H9 (cell line): ENCODE results near the gene APOL4. TPM values are rescaled to one million over a fixed set of nuclear protein-coding genes. Genes with fewer than 3 reads are reported as not detected.

Experiments
- DNase-seq: peaks from one replicate; pipeline ENCODE4 v3.0.0-alpha.2; 2017
- H2AFZ ChIP-seq: one replicate; pipeline ENCODE4 v1.6.1; 2013; ENCODE audit warnings: mild to moderate bottlenecking, low read length, control low read depth, moderate library complexity
- H2AK5ac ChIP-seq: 2 replicates; pipeline ENCODE4 v1.6.1; 2013; ENCODE audit warnings: low read length, control low read depth, mixed read lengths; ENCODE audit not compliant: insufficient read length
- H2BK120ac ChIP-seq: one replicate; pipeline ENCODE4 v1.6.1; 2013; ENCODE audit warnings: low read depth, mild to moderate bottlenecking, low read length, control low read depth, inconsistent platforms; ENCODE audit not compliant: poor library complexity, severe bottlenecking
- H2BK12ac ChIP-seq: 2 replicates; pipeline ENCODE4 v1.6.1; 2013; ENCODE audit warnings: low read length, control low read depth, mixed read lengths, low read depth; ENCODE audit not compliant: insufficient read length
- H2BK15ac ChIP-seq: 2 replicates; pipeline ENCODE4 v1.6.1; 2013; ENCODE audit warnings: low read depth, low read length, control low read depth
- H2BK20ac ChIP-seq: one replicate; pipeline ENCODE4 v1.6.1; 2013; ENCODE audit warnings: low read depth, mild to moderate bottlenecking, low read length, control low read depth, inconsistent platforms; ENCODE audit not compliant: poor library complexity, severe bottlenecking
- H2BK5ac ChIP-seq: 2 replicates; pipeline ENCODE4 v1.6.1; 2013; ENCODE audit warnings: low read length, control low read depth, mixed read lengths; ENCODE audit not compliant: insufficient read length
- H3K14ac ChIP-seq: 2 replicates; pipeline ENCODE4 v1.6.1; 2013; ENCODE audit warnings: low read length, control low read depth; ENCODE audit not compliant: insufficient read depth
- H3K18ac ChIP-seq: 2 replicates; pipeline ENCODE4 v1.6.1; 2013; ENCODE audit warnings: low read depth, mild to moderate bottlenecking, mixed read lengths, low read length, control low read depth; ENCODE audit not compliant: insufficient read length
- H3K23ac ChIP-seq: 2 replicates; pipeline ENCODE4 v1.6.1; 2013; ENCODE audit warnings: low read length, control low read depth, mixed read lengths, low read depth; ENCODE audit not compliant: insufficient read length
- H3K23me2 ChIP-seq: 2 replicates; pipeline ENCODE4 v1.6.1; 2013; ENCODE audit warnings: low read depth, mild to moderate bottlenecking, mixed read lengths, low read length, control low read depth; ENCODE audit not compliant: insufficient read length, poor library complexity, severe bottlenecking
- H3K27ac ChIP-seq: 2 replicates; pipeline ENCODE4 v1.5.1; 2013; ENCODE audit warnings: low read length, control low read depth, mixed read lengths, low read depth; ENCODE audit not compliant: insufficient read length
- H3K27me3 ChIP-seq: 2 replicates; pipeline ENCODE4 v1.6.1; 2013; ENCODE audit warnings: low read length, control low read depth, inconsistent platforms; ENCODE audit not compliant: insufficient read depth
- H3K4ac ChIP-seq: 2 replicates; pipeline ENCODE4 v1.6.1; 2013; ENCODE audit warnings: low read depth, mild to moderate bottlenecking, control low read depth, inconsistent platforms, low read length, moderate library complexity
- H3K4me1 ChIP-seq: 2 replicates; pipeline ENCODE4 v1.6.1; 2013; ENCODE audit warnings: low read length, control low read depth, inconsistent platforms; ENCODE audit not compliant: insufficient read depth
- H3K4me2 ChIP-seq: 2 replicates; pipeline ENCODE4 v1.6.1; 2013; ENCODE audit warnings: low read length, control low read depth, mixed read lengths; ENCODE audit not compliant: insufficient read length, insufficient read depth
- H3K56ac ChIP-seq: 2 replicates; pipeline ENCODE4 v1.6.1; 2013; ENCODE audit warnings: low read depth, mild to moderate bottlenecking, mixed read lengths, low read length, control low read depth; ENCODE audit not compliant: insufficient read length
- H3K79me1 ChIP-seq: 2 replicates; pipeline ENCODE4 v1.6.1; 2013; ENCODE audit warnings: low read depth, mild to moderate bottlenecking, moderate library complexity, low read length, control low read depth, inconsistent platforms; ENCODE audit not compliant: insufficient read depth, poor library complexity, severe bottlenecking
- H3K79me2 ChIP-seq: 2 replicates; pipeline ENCODE4 v1.6.1; 2013; ENCODE audit warnings: low read length, control low read depth, inconsistent platforms; ENCODE audit not compliant: insufficient read depth
- H3K9ac ChIP-seq: 2 replicates; pipeline ENCODE4 v1.6.1; 2013; ENCODE audit warnings: low read length, control low read depth, mixed read lengths; ENCODE audit not compliant: insufficient read length; ENCODE audit errors: extremely low read depth
- H3K9me3 ChIP-seq: one replicate; pipeline ENCODE4 v1.6.1; 2013; ENCODE audit warnings: low read depth, low read length, inconsistent platforms; ENCODE audit not compliant: control insufficient read depth
- H3T11ph ChIP-seq: one replicate; pipeline ENCODE4 v1.6.1; 2013; ENCODE audit warnings: mild to moderate bottlenecking, low read length, control low read depth, inconsistent platforms
- H4K20me1 ChIP-seq: one replicate; pipeline ENCODE4 v1.6.1; 2013; ENCODE audit not compliant: control insufficient read depth, insufficient read length, insufficient read depth
- H4K5ac ChIP-seq: 2 replicates; pipeline ENCODE4 v1.6.1; 2013; ENCODE audit warnings: low read depth, mild to moderate bottlenecking, mixed read lengths, low read length, control low read depth; ENCODE audit not compliant: insufficient read length
- H4K8ac ChIP-seq: replicated peaks from 2 replicates; pipeline ENCODE4 v1.6.1; 2013; ENCODE audit warnings: low read length, control low read depth, mixed read lengths, low read depth; ENCODE audit not compliant: insufficient read length
- H4K91ac ChIP-seq: 2 replicates; pipeline ENCODE4 v1.6.1; 2013; ENCODE audit warnings: low read depth, mild to moderate bottlenecking, moderate library complexity, mixed read lengths, low read length, control low read depth; ENCODE audit not compliant: insufficient read length
- H3K27ac Mint-ChIP-seq, 3 experiments: 2 replicates in 2 of 3; 3 replicates in 1 of 3; pipeline ENCODE4 v1.8.0; 2020 to 2021; ENCODE audit warnings: mixed read lengths in 3 of 3, mild to moderate bottlenecking in 1 of 3, moderate library complexity in 1 of 3
- H3K27me3 Mint-ChIP-seq: 2 replicates; pipeline ENCODE4 v1.8.0; 2021; ENCODE audit warnings: low read depth, mild to moderate bottlenecking, moderate library complexity, mixed read lengths
- H3K36me3 Mint-ChIP-seq, 3 experiments: 2 replicates in 2 of 3; 3 replicates in 1 of 3; pipeline ENCODE4 v1.8.0; 2020 to 2021; ENCODE audit warnings: low read depth in 3 of 3, mixed read lengths in 3 of 3; ENCODE audit not compliant: insufficient read depth in 1 of 3
- H3K4me1 Mint-ChIP-seq, 2 experiments: 2 replicates each; pipeline ENCODE4 v1.8.0; 2020; ENCODE audit warnings: mixed read lengths in 2 of 2
- H3K4me3 Mint-ChIP-seq, 2 experiments: 2 replicates in 1 of 2; 3 replicates in 1 of 2; pipeline ENCODE4 v1.8.0; 2020 to 2021; ENCODE audit warnings: mild to moderate bottlenecking in 2 of 2, mixed read lengths in 2 of 2, moderate library complexity in 1 of 2
- H3K9me3 Mint-ChIP-seq, 2 experiments: 2 replicates in 1 of 2; 3 replicates in 1 of 2; pipeline ENCODE4 v1.8.0; 2020; ENCODE audit warnings: mild to moderate bottlenecking in 2 of 2, mixed read lengths in 2 of 2, moderate library complexity in 1 of 2
- WGBS: extraction: QIAGEN DNeasy Blood & Tissue Kit; methylation state at CpG from one replicate; pipeline ENCODE4 v1.1.7; 2013; ENCODE audit warnings: missing lambda C conversion rate, low lambda C conversion rate, mixed read lengths; ENCODE audit not compliant: insufficient read length; ENCODE audit errors: extremely low coverage; 5-methylcytosine and 5-hydroxymethylcytosine counted together
- total RNA-seq: library from RNA; stranded (reverse); gene quantifications from 2 replicates; pipeline ENCODE4 v1.2.1, GENCODE V29; 2021
- TF ChIP-seq, protein P1 (sequence below): fragments of 200-600 bp; sonication (generic); conservative IDR thresholded peaks from 3 replicates; pipeline ENCODE4 v1.8.0; 2021; ENCODE audit warnings: antibody characterized with exemption, mild to moderate bottlenecking

Gene APOL4
- total RNA-seq, 1 experiment from 2014 or later = not detected

DNA sequence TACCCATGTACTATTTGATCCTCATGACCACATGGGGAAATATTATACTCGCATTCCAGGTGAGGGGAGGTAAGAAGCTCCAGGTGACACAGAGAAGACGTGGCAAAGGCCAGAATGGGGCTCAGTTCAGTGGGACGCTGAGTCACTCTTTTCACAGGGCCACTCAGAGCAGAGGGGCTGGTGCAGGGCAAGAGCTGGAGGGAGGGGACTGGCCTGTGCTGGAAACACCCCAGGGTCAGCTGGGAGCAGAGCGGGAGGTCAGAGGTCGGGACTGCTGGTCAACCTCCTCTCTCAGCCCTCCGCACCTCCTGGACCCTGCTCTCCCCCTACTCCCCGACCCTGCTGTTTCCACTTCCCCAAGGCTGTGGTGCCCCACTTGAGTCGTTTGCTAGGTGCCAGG is 53.2 kb downstream of the APOL4 start:
- Histone ChIP-seq H4K5ac (no peak overlapping the region), H2BK20ac (no peak overlapping the region), H2BK12ac (no peak overlapping the region), H3K27ac (no peak overlapping the region), H3K18ac (no peak overlapping the region), H4K20me1 (no peaks in the 10 kb centered on the region), H3K23ac (no peak overlapping the region), H2AFZ (no peak overlapping the region), H2AK5ac (no peak overlapping the region), H3K9me3 (no peaks in the 10 kb centered on the region), H2BK5ac (no peak overlapping the region), H3K23me2 (no peaks in the 10 kb centered on the region), H4K8ac (no peak overlapping the region), H3K4ac (no peak overlapping the region), H3K56ac (no peak overlapping the region), H3K4me2 (no peak overlapping the region), H3K79me1 (no peaks in the 10 kb centered on the region), H3K79me2 (no peaks in the 10 kb centered on the region), H4K91ac (no peak overlapping the region), H3K9ac (no peak overlapping the region), H2BK15ac (no peak overlapping the region), H3K4me1 (peaks cover 2% of the 10 kb centered on the region; the same call in 1 of the 2 replicates), H2BK120ac (no peak overlapping the region), H3K14ac (no peak overlapping the region), H3K27me3 (no peaks in the 10 kb centered on the region), H3T11ph (no peak overlapping the region)
- TF ChIP-seq, protein P1, sequence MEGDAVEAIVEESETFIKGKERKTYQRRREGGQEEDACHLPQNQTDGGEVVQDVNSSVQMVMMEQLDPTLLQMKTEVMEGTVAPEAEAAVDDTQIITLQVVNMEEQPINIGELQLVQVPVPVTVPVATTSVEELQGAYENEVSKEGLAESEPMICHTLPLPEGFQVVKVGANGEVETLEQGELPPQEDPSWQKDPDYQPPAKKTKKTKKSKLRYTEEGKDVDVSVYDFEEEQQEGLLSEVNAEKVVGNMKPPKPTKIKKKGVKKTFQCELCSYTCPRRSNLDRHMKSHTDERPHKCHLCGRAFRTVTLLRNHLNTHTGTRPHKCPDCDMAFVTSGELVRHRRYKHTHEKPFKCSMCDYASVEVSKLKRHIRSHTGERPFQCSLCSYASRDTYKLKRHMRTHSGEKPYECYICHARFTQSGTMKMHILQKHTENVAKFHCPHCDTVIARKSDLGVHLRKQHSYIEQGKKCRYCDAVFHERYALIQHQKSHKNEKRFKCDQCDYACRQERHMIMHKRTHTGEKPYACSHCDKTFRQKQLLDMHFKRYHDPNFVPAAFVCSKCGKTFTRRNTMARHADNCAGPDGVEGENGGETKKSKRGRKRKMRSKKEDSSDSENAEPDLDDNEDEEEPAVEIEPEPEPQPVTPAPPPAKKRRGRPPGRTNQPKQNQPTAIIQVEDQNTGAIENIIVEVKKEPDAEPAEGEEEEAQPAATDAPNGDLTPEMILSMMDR = no peak
- H3K36me3 Mint-ChIP-seq = peaks cover 0 to 8% (median 4%) of the 10 kb centered on the region in 3 experiments; a peak in 3 of 7 replicates
- H3K4me3 Mint-ChIP-seq = no peak overlapping the region
- WGBS = no CpG with 5 or more reads among the region's 8 CpGs
- DNase-seq = no peak
- H3K4me1 Mint-ChIP-seq = peaks cover 15 to 30% of the 10 kb centered on the region in 2 experiments
- peaks cover 7% of the 10 kb centered on the region; the same call in 1 of the 2 replicates for H3K27me3 Mint-ChIP-seq
- peaks cover 3 to 5% of the 10 kb centered on the region in 2 experiments; a peak in 3 of 5 replicates for H3K9me3 Mint-ChIP-seq
- no peak overlapping the region for H3K27ac Mint-ChIP-seq
